ENCODE results near the gene MTHFS. TPM values are rescaled to one million over a fixed set of nuclear protein-coding genes. Genes with fewer than 3 reads are reported as not detected.
"Not testable (repeated sequence)": the region's sequence is repeated elsewhere in the genome, so short reads cannot be mapped to it uniquely, and the experiment has no call there.

Gene MTHFS
- total RNA-seq, 2 experiments from 2014 or later = 27.3 to 28.4 TPM

DNA sequence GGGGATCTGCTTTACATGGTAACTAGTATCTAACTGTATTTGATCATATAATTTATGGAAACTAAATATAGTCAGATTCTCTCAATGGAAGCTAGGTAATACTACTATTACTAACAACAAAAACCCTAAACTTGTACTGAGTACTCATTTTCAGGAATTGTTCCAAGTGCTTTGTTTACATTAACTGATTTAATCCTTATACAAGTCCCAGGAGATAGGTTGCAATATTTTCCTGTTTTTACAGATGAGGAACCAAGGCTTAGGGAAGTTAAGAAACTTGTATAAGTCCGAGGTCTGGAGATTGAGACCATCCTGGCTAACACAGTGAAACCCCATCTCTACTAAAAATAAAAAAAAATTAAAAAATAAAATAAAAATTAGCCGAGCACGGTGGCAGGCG lies 7.5 kb upstream of the MTHFS start:
- Mint-ChIP-seq H3K9me3 (peaks cover under 1% of the 10 kb centered on the region), H3K36me3 (ENCODE audit: low read depth) (peaks cover 34% of the 10 kb centered on the region), H3K4me1 (ENCODE audit: low read depth) (peaks cover 27% of the 10 kb centered on the region), H3K27me3 (no peaks in the 10 kb centered on the region), H3K4me3 (no peak overlapping the region), H3K27ac (no peak overlapping the region)
- intact Hi-C loops (cut with micrococcal nuclease) = no loop called here
- CTCF ChIA-PET = interaction anchor here (1.0 to 1.9 kb wide), 3 partner anchors 9 to 89 kb away, joined by 3 to 5 read pairs (median 3); no protein-coding TSS in a partner anchor
- POLR2A ChIA-PET = no interaction called here
- TF ChIP-seq, protein P1, sequence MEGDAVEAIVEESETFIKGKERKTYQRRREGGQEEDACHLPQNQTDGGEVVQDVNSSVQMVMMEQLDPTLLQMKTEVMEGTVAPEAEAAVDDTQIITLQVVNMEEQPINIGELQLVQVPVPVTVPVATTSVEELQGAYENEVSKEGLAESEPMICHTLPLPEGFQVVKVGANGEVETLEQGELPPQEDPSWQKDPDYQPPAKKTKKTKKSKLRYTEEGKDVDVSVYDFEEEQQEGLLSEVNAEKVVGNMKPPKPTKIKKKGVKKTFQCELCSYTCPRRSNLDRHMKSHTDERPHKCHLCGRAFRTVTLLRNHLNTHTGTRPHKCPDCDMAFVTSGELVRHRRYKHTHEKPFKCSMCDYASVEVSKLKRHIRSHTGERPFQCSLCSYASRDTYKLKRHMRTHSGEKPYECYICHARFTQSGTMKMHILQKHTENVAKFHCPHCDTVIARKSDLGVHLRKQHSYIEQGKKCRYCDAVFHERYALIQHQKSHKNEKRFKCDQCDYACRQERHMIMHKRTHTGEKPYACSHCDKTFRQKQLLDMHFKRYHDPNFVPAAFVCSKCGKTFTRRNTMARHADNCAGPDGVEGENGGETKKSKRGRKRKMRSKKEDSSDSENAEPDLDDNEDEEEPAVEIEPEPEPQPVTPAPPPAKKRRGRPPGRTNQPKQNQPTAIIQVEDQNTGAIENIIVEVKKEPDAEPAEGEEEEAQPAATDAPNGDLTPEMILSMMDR (IDR thresholded peaks at IDR 0.05) = no peak
- no peak for DNase-seq
- ATAC-seq = no peak

DNA sequence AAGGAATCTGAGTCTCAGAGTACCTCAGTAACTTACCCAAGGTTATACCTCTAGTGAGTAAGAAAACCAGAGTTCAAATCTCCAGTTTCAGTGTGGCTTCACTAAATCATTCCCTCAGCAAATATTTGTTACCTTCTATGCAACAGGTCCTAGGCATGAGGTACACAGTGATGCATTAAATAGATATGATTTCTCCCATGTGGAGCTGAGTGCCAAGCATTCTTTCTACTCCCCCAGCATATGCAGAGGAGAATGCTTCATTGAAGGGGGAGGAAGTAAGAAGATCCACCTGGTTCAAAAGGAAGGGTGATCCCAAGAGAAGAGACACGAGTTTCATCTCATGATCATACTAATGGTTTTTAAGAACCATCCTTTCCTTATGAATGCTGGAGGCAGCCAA lies 6.8 kb upstream of the MTHFS start:
- no peaks in the 10 kb centered on the region for H3K9me3 Mint-ChIP-seq
- ChIA-PET CTCF (interaction anchor here (1.0 to 1.9 kb wide), 2 partner anchors 10 to 89 kb away, joined by 3 to 5 read pairs; no protein-coding TSS in a partner anchor), POLR2A (no interaction called here)
- DNase-seq (no peak), ATAC-seq (no peak)
- H3K27ac Mint-ChIP-seq = no peak overlapping the region
- peaks cover 30% of the 10 kb centered on the region for H3K4me1 Mint-ChIP-seq (ENCODE audit: low read depth)
- H3K27me3 Mint-ChIP-seq = no peaks in the 10 kb centered on the region
- H3K4me3 Mint-ChIP-seq = no peak overlapping the region
- TF ChIP-seq, protein P1 (IDR thresholded peaks at IDR 0.05) = no peak
- peaks cover 33% of the 10 kb centered on the region for H3K36me3 Mint-ChIP-seq (ENCODE audit: low read depth)
- intact Hi-C loops (cut with micrococcal nuclease) = no loop called here

DNA sequence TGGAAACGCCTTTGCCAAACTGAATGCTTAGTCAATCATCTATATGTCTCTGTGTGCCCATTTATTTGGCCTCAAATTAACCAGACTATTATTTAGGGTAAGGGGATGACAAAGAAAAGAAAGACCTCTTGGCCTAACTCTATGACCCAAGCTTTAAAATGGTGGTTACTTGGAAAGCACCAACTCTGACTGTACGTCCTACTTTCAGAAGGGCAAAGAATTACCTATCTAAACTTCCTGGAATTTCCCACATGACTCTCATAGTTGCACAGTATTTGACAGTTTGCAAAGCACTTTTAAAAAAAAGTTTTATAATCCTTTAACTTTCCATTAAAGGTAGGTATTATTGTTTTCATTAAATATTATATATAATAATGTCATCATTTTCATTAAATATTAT lies 6.3 kb upstream of the MTHFS start:
- peak; percentile 39 for ATAC-seq
- POLR2A ChIA-PET = no interaction called here
- H3K27me3 Mint-ChIP-seq = no peaks in the 10 kb centered on the region
- intact Hi-C loops (cut with micrococcal nuclease) = no loop called here
- peaks cover 32% of the 10 kb centered on the region for H3K4me1 Mint-ChIP-seq (ENCODE audit: low read depth)
- H3K4me3 Mint-ChIP-seq = no peak overlapping the region
- peaks cover 30% of the 10 kb centered on the region for H3K36me3 Mint-ChIP-seq (ENCODE audit: low read depth)
- no peak for DNase-seq
- no peak overlapping the region for H3K27ac Mint-ChIP-seq
- no peaks in the 10 kb centered on the region for H3K9me3 Mint-ChIP-seq
- CTCF ChIA-PET = interaction anchor here (1.3 to 1.9 kb wide), 2 partner anchors 10 to 20 kb away, joined by 4 to 5 read pairs; no protein-coding TSS in a partner anchor
- TF ChIP-seq, protein P1 (IDR thresholded peaks at IDR 0.05) = no peak

DNA sequence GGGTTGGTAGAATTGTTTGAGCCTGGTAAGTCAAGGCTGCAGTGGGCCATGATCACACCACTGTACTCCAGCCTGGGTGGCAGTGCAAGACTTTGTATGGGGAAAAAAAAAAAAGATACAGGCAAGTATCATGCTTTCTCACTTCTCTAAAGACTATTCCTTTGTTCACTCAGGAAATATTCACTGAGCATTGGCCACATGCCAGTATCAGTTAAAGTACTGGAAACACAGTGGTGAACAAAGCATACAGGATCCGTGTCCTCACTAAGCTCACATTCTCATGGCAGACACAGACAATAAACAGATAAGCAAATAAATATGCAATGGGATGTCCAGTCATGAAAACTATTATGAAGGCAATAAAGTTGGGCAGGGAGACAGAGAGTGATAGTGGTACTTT lies 5.1 kb upstream of the MTHFS start:
- intact Hi-C loops (cut with micrococcal nuclease) = no loop called here
- H3K4me3 Mint-ChIP-seq = no peak overlapping the region
- H3K27me3 Mint-ChIP-seq = no peaks in the 10 kb centered on the region
- H3K27ac Mint-ChIP-seq = no peak overlapping the region
- ChIA-PET POLR2A (no interaction called here), CTCF (interaction anchor here (0.6 to 1.7 kb wide), 3 partner anchors 13 to 66 kb away, joined by 3 to 4 read pairs (median 3); no protein-coding TSS in a partner anchor)
- DNase-seq (no peak), ATAC-seq (no peak)
- peaks cover 24% of the 10 kb centered on the region for H3K36me3 Mint-ChIP-seq (ENCODE audit: low read depth)
- H3K4me1 Mint-ChIP-seq (ENCODE audit: low read depth) = peaks cover 40% of the 10 kb centered on the region
- TF ChIP-seq, protein P1 (IDR thresholded peaks at IDR 0.05) = no peak
- H3K9me3 Mint-ChIP-seq = no peaks in the 10 kb centered on the region

DNA sequence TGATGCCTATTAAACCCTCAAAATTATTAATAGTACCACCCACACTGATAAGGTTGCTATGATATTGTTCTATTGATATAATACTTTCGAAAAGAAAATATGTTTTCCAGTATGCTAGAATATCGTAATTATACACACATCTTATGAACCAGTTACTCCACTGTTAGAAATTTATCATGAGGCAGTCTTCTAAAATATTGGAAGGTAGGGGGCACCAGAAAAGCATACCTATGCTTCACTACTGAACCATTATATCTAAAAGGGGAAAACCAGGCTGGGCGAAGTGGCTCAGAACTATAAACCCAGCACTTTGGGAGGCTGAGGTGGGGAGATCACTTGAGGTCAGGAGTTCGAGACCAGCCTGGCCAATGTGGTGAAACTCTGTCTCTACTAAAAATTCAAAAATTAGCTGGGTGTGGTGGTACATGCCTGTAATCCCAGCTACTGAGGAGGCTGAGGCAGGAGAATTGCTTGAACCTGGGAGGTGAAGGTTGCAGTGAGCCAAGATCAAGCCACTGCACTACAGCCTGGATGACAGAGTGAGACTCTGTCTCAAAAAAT lies 4.1 kb upstream of the MTHFS start:
- peaks cover 45% of the 10 kb centered on the region for H3K4me1 Mint-ChIP-seq (ENCODE audit: low read depth)
- CTCF ChIA-PET = interaction anchor here (1.7 kb wide), 1 partner anchor 14 kb away, joined by 3 read pairs; no protein-coding TSS in a partner anchor
- intact Hi-C loops (cut with micrococcal nuclease); ATAC-seq; POLR2A ChIA-PET; H3K27me3 Mint-ChIP-seq; H3K27ac Mint-ChIP-seq; H3K4me3 Mint-ChIP-seq; H3K9me3 Mint-ChIP-seq: not testable (repeated sequence)
- DNase-seq = peak; percentile 24
- peaks cover 22% of the 10 kb centered on the region for H3K36me3 Mint-ChIP-seq (ENCODE audit: low read depth)
